Fibroblast of mammary gland (primary cell): ENCODE data around the gene CFAP70.
A peak's percentile ranks its signal among the peaks of the same experiment; 100 is the strongest.

Experiments used
- DNase-seq: peaks from one replicate; pipeline ENCODE4 v3.0.0-alpha.2; 2010; ENCODE audit warnings: low read depth
- H3K4me3 ChIP-seq: 2 replicates; pipeline ENCODE4 v1.5.1; 2011; ENCODE audit warnings: low read depth, mild to moderate bottlenecking, low read length, moderate library complexity; ENCODE audit not compliant: control insufficient read depth
- CTCF ChIP-seq: conservative IDR thresholded peaks from 2 replicates; pipeline ENCODE4 v1.5.1; 2011; ENCODE audit warnings: low read depth, low read length, inconsistent platforms; ENCODE audit not compliant: control insufficient read depth, insufficient read depth

CFAP70 gene

GRCh38 chr10:73233883-73234282, 124.8 kb downstream of the CFAP70 start:
- no peak for TF ChIP-seq CTCF
- H3K4me3 ChIP-seq: no peak overlapping the region
- DNase-seq: no peak

GRCh38 chr10:73232887-73233286, 125.8 kb downstream of the CFAP70 start:
- TF ChIP-seq CTCF: peak; percentile 20
- peak; percentile 18 for DNase-seq
- H3K4me3 ChIP-seq: no peak overlapping the region

- TF ChIP-seq CTCF: no peak
- no peak overlapping the region for H3K4me3 ChIP-seq
- no peak for DNase-seq
Observed at GRCh38 chr10:73229567-73229966, 129.1 kb downstream of the CFAP70 start.

- TF ChIP-seq CTCF: no peak
- peak; percentile 51 for DNase-seq
- H3K4me3 ChIP-seq: no peak overlapping the region
Observed at GRCh38 chr10:73228247-73228646, 130.4 kb downstream of the CFAP70 start.

GRCh38 chr10:73226663-73227062, 132.0 kb downstream of the CFAP70 start:
- no peak for TF ChIP-seq CTCF
- DNase-seq: no peak
- no peak overlapping the region for H3K4me3 ChIP-seq

- no peak overlapping the region for H3K4me3 ChIP-seq
- no peak for TF ChIP-seq CTCF
- DNase-seq: peak; percentile 25
Observed at GRCh38 chr10:73225518-73225917, 133.1 kb downstream of the CFAP70 start.

GRCh38 chr10:73220989-73221388, 137.7 kb downstream of the CFAP70 start:
- H3K4me3 ChIP-seq: no peak overlapping the region
- DNase-seq: no peak
- TF ChIP-seq CTCF: no peak
